Stimulated activated CD8-positive, alpha-beta memory T cell treated with anti-CD3 and anti-CD28 coated beads, Interleukin-12 subunit alpha, Interleukin-12 subunit beta, amount 100 ng/mL, for 1 hour (primary cell): ENCODE measurements around the gene TARS1.
"Not testable (repeated sequence)": the region's sequence is repeated elsewhere in the genome, so short reads cannot be mapped to it uniquely, and the experiment has no call there.

Source experiments
- DNase-seq: peaks from one replicate; pipeline ENCODE4 v3.0.0-alpha.2; 2020; ENCODE audit warnings: low read depth

The TARS1 gene

GRCh38 chr5:33488558-33489355 is 48.0 kb downstream of the TARS1 start:
- no peak for DNase-seq

- DNase-seq, result no peak
Measured at GRCh38 chr5:33489481-33490067, 48.8 kb downstream of the TARS1 start.

- DNase-seq, result no peak
Measured at GRCh38 chr5:33490071-33490665, 49.4 kb downstream of the TARS1 start.

GRCh38 chr5:33491941-33492340 is 51.2 kb downstream of the TARS1 start:
- no peak for DNase-seq

- DNase-seq, result no peak
Measured at GRCh38 chr5:33494466-33494865, 53.7 kb downstream of the TARS1 start.

GRCh38 chr5:33501260-33501659 is 60.5 kb downstream of the TARS1 start:
- no peak for DNase-seq

- no peak for DNase-seq
Measured at GRCh38 chr5:33501899-33502298, 61.1 kb downstream of the TARS1 start.

GRCh38 chr5:33504570-33504969 is 63.8 kb downstream of the TARS1 start:
- no peak for DNase-seq

GRCh38 chr5:33507426-33507825 is 66.7 kb downstream of the TARS1 start:
- no peak for DNase-seq

- no peak for DNase-seq
Measured at GRCh38 chr5:33509036-33509435, 68.3 kb downstream of the TARS1 start.

GRCh38 chr5:33513462-33514185 is 72.9 kb downstream of the TARS1 start:
- DNase-seq, result no peak

GRCh38 chr5:33515366-33515765 is 74.6 kb downstream of the TARS1 start:
- DNase-seq, result not testable (repeated sequence)

- no peak for DNase-seq
Measured at GRCh38 chr5:33516421-33516820, 75.7 kb downstream of the TARS1 start.
